ENCODE results near the gene BTK. TPM values are rescaled to one million over a fixed set of nuclear protein-coding genes. Genes with fewer than 3 reads are reported as not detected.

Gene BTK
- total RNA-seq, 6 donors from 2014 or later: 16.2 to 81.7 (median 37.3) TPM

GRCh38 chrX:101362116-101362515 lies 23.9 kb downstream of the BTK start:
- no peak for DNase-seq
- 63 to 77% methylated on average over 3 of the region's 3 CpGs for WGBS, 2 donors
- TF ChIP-seq POLR2AphosphoS5 (IDR thresholded peaks at IDR 0.05): no peak
- ATAC-seq (ENCODE audit: low FRiP score in 2 of 2): no peak
- Histone ChIP-seq H3K4me3 (no peak overlapping the region), H3K4me1 (no peaks in the 10 kb centered on the region), H3K9me3 (no peaks in the 10 kb centered on the region), H3K27me3 (no peaks in the 10 kb centered on the region), H3K27ac (no peak overlapping the region), H3K36me3 (no peaks in the 10 kb centered on the region)

GRCh38 chrX:101360390-101360789 lies 25.6 kb downstream of the BTK start:
- H3K36me3 ChIP-seq: no peaks in the 10 kb centered on the region
- DNase-seq: no peak
- no peak for TF ChIP-seq POLR2AphosphoS5 (IDR thresholded peaks at IDR 0.05)
- TF ChIP-seq EP300 (IDR thresholded peaks at IDR 0.05): no peak
- TF ChIP-seq, protein P1, sequence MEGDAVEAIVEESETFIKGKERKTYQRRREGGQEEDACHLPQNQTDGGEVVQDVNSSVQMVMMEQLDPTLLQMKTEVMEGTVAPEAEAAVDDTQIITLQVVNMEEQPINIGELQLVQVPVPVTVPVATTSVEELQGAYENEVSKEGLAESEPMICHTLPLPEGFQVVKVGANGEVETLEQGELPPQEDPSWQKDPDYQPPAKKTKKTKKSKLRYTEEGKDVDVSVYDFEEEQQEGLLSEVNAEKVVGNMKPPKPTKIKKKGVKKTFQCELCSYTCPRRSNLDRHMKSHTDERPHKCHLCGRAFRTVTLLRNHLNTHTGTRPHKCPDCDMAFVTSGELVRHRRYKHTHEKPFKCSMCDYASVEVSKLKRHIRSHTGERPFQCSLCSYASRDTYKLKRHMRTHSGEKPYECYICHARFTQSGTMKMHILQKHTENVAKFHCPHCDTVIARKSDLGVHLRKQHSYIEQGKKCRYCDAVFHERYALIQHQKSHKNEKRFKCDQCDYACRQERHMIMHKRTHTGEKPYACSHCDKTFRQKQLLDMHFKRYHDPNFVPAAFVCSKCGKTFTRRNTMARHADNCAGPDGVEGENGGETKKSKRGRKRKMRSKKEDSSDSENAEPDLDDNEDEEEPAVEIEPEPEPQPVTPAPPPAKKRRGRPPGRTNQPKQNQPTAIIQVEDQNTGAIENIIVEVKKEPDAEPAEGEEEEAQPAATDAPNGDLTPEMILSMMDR (IDR thresholded peaks at IDR 0.05): no peak
- TF ChIP-seq POLR2A (IDR thresholded peaks at IDR 0.05): no peak
- H3K4me1 ChIP-seq: no peaks in the 10 kb centered on the region
- 63 to 100% methylated on average over 2 to 7 of the region's 7 CpGs for WGBS, 2 donors
- H3K27me3 ChIP-seq: no peaks in the 10 kb centered on the region
- no peak overlapping the region for H3K27ac ChIP-seq
- no peak overlapping the region for H3K4me3 ChIP-seq
- no peaks in the 10 kb centered on the region for H3K9me3 ChIP-seq
- no peak for ATAC-seq (ENCODE audit: low FRiP score in 2 of 2)

DNA sequence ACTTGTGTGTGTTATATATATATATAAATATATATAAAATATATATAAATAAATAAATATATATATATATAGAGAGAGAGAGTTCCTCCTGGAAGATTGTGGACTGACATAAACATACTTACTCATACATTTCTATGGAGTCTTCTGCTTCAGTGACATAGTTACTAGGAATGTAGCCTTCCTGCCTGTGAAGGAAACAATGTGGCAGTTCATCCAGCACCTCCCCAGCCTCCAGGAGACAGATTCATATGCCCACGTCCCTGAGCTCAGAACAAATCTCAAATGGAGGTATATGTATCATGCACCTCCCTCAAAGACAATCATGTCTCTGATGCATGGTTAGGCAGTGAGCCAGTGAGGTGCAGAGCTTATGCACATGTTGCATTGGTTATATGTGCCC lies 26.0 kb downstream of the BTK start:
- H3K4me1 ChIP-seq: no peaks in the 10 kb centered on the region
- DNase-seq: no peak
- H3K27ac ChIP-seq: no peak overlapping the region
- H3K27me3 ChIP-seq: no peaks in the 10 kb centered on the region
- H3K36me3 ChIP-seq: no peaks in the 10 kb centered on the region
- no peak overlapping the region for H3K4me3 ChIP-seq
- 40 to 54% methylated on average over 1 of the region's 1 CpG for WGBS, 2 donors
- H3K9me3 ChIP-seq: no peaks in the 10 kb centered on the region
- ATAC-seq (ENCODE audit: low FRiP score in 2 of 2): no peak
- TF ChIP-seq EP300 (IDR thresholded peaks at IDR 0.05) (no peak), POLR2AphosphoS5 (IDR thresholded peaks at IDR 0.05) (no peak), POLR2A (IDR thresholded peaks at IDR 0.05) (no peak)
- TF ChIP-seq, protein P1 (IDR thresholded peaks at IDR 0.05): no peak

GRCh38 chrX:101357166-101357795 lies 28.7 kb downstream of the BTK start:
- WGBS, 2 donors: 25 to 41% methylated on average over 4 to 5 of the region's 5 CpGs
- Histone ChIP-seq H3K4me1 (no peaks in the 10 kb centered on the region), H3K27me3 (no peaks in the 10 kb centered on the region), H3K9me3 (no peaks in the 10 kb centered on the region), H3K36me3 (no peaks in the 10 kb centered on the region), H3K4me3 (no peak overlapping the region), H3K27ac (no peak overlapping the region)
- TF ChIP-seq POLR2AphosphoS5 (IDR thresholded peaks at IDR 0.05): no peak
- no peak for TF ChIP-seq EP300 (IDR thresholded peaks at IDR 0.05)
- no peak for TF ChIP-seq POLR2A (IDR thresholded peaks at IDR 0.05)
- TF ChIP-seq, protein P1 (IDR thresholded peaks at IDR 0.05): no peak
- ATAC-seq (ENCODE audit: low FRiP score in 2 of 2) (no peak), DNase-seq (no peak)

GRCh38 chrX:101349193-101349562 lies 36.8 kb downstream of the BTK start:
- Histone ChIP-seq H3K36me3 (no peaks in the 10 kb centered on the region), H3K9me3 (no peaks in the 10 kb centered on the region), H3K4me3 (peak overlapping the region in 3 of 4 donors; percentile 55 to 80 (median 67)), H3K27me3 (no peaks in the 10 kb centered on the region), H3K4me1 (peaks cover 0 to 11% (median 3%) of the 10 kb centered on the region in 4 donors), H3K27ac (peak overlapping the region in 3 of 4 donors; percentile 81 to 88 (median 87))
- ATAC-seq (ENCODE audit: low FRiP score in 2 of 2): no peak
- no peak for DNase-seq
- TF ChIP-seq POLR2AphosphoS5 (IDR thresholded peaks at IDR 0.05): no peak
- 41 to 52% methylated on average over 3 to 4 of the region's 4 CpGs for WGBS, 2 donors

Measured in upper lobe of left lung (tissue), 6 donors.